Stimulated activated CD8-positive, alpha-beta memory T cell treated with anti-CD3 and anti-CD28 coated beads, Interleukin-2, amount 100 ng/mL, for 1 hour (primary cell): ENCODE data around the gene MICOS13.

ENCODE experiments used
- DNase-seq, 2 donors: peaks; one replicate each; pipeline ENCODE4 v3.0.0-alpha.2; 2020; ENCODE audit warnings: low read depth in 2 of 2

Gene MICOS13

DNA sequence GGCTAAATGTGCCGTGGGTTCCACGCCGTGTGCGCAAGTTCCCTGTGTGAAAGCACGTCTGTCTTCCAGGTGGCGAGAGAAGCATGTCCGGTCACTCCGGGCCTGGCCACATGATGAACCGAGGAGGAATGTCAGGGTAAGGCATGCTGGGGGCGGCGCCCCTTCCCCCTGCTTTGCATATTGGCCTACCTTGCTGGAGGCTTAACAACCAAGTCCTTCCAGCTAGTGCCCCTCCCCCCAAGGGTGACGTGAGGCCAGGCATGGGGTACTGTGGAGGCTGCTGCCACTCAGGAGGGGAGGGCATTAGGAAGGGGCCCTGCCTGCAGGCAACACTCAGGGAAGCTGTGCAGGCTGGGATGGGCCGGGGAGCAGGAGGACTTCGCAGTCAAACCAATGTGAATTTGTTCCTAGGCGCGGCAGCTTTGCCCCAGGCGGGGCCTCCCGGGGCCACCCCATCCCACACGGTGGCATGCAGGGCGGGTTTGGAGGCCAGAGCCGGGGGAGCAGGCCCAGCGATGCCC lies 12.5 kb downstream of the MICOS13 start:
- DNase-seq: no peak

DNA sequence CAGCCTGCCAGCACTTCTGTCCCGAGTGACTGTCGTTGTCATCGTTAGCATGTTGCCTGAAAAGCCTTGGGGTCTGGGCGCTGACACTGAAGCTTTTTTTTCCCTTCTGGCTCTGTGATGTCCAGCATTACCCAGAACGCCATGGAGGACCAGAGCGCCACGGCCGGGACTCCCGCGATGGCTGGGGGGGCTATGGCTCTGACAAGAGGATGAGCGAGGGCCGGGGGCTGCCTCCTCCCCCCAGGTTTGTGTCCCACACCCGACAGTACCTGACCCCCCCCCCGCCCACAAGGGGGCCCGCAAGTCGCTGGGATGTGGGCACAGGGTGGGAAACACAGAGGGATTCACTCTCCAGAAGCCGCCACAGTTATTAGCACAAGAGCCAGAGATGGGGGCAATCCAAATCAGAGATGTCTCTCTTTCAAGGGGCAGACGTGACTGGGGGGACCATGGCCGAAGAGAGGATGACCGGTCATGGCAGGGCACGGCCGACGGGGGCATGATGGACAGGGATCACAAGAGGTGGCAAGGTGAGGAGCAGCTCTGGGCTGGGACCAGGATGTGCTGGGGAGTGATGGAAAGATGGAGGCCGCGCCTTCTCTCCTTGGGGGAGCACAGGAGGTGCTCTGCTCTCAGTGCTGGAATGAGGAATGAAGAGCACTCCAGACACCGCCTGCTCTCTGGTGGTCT lies 13.2 kb downstream of the MICOS13 start:
- no peak for DNase-seq

DNA sequence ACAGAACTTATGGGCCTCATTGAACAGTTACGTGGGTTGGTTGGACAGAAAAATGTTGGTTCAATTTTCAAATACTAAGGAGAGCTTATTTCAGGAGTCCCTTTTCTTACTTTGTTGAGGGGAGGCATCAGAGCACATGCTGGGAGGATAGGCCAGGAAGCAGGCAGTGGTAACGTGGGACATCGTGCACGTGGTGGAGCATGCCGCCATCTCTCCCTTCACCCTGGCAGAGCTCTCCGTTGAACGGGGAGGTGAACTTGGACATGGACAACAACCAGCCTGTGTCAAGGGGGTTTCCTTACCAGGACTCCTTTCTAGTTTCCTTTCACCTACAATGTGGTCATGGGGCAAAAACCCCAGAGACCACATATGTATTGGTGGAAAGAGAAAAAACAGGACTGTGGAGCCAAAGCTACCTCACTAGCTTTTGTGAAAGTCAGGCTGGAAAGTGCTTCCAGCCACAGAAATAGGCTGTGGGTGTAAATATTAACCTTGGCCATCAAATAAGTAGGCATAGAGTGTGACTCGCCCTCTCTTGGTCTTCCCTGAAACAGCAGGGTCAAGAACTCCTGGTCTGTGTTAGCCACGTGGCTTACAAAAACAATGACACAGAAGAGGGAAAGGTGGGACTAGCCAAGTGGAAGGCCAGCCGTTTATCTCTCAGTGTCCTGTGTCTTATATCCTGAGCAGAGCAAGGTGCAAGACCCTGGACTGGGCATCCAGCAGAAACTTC lies 14.4 kb downstream of the MICOS13 start:
- DNase-seq: no peak

DNA sequence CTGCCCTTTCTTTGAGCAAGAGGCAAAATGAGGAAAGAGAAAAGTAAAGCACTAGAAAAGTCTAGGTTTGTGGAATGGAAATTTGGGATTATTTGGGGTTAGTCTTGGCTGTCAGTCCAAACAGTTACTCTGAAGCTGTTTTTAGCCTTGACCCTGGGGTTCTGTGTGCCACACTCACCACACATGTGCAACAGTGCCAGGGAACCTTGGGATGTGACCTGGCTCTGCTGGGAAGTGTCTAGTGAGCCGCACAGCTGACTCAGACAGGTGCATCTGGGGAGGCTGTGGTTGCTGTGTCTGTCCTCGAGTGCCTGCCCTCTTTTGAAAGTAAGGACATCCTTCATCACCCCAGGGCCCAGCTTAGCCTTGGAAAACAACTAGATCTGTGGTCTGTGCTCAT lies 15.8 kb downstream of the MICOS13 start:
- DNase-seq: no peak

DNA sequence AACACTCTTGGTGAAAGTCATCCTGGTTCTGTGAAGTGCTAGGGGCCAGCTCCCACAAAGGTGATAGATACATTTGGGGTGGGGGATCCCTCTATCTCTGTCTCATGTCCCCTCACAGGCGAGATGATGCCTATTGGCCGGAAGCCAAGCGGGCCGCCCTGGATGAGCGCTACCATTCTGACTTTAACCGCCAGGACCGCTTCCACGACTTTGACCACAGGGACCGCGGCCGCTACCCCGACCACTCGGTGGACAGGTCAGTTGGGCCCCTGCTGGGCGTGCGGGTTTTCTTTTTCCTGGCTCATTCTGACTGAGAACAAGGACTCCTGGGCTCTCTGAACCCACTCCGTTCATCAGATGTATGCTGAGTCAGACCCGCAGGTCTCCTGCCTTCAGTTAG lies 16.4 kb downstream of the MICOS13 start:
- DNase-seq: no peak

DNA sequence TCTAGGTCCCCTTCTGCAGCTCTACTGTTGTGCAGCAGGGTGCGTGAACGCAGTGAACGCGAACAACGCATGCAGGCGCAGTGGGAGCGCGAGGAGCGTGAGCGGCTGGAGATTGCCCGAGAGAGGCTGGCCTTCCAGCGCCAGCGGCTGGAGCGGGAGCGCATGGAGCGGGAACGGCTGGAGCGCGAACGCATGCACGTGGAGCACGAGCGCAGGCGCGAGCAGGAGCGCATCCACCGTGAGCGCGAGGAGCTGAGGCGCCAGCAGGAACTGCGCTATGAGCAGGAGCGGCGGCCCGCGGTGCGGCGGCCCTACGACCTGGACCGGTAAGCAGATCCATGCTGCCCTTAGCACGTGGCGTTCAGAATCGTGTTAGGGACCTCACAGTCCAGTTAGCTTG lies 18.8 kb downstream of the MICOS13 start:
- DNase-seq: no peak

DNA sequence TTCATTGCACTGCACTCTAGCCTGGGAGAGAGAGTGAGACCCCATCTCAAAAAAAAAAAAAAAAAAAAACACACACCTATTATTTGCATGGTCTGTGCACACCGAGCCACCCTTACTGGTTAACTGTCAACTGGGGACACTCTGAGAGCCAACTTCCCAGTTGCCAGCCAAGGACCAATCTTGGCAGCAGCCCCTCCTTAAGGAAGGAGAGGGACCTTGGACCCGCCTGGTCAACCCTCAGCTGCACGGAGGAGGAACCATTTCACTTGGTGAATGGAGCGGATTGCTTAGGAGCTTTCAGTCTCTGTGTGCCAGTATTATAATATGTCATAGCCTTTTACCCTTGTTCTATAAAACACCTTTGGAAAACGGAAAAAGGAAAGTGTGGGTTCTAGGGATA lies 24.9 kb downstream of the MICOS13 start:
- no peak for DNase-seq

DNA sequence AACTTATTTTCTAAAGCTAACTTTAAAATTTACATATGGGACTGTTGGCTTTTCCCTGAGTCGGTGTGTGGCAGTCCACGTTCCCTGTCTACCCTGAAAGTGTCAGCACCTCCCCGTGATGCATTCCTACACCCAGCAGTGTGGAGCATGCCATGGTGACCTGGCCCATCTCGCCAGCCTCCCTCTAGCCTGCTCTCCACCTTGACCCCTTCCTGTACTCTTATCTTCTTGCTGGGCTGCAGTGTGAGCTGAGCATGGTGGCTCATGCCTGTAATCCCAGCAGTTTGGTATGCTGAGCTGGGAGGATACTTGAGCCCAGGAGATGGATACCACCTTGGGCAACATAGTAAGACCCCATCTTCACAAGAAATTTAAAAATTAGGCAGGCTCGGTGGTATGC lies 25.4 kb downstream of the MICOS13 start:
- DNase-seq: no peak

DNA sequence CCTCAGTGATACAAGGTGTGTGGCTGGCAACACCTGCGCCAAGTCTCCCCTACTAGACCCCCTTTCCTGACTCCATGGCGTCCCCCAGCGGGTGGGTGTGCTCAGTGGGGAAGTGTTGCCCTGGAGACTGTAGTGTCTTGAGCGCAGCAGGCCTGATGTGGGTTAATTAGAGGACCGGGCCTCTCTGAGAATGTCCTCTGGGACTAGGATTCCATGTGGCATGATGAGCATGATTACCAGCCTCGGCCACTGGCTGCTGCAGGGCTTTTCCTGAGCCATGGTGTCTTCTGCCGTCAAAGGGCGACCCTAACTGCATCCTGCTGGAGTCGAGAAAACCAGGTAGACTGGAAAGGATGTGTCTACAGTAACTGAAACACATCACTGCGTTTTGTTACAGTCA lies 28.1 kb downstream of the MICOS13 start:
- DNase-seq: no peak

DNA sequence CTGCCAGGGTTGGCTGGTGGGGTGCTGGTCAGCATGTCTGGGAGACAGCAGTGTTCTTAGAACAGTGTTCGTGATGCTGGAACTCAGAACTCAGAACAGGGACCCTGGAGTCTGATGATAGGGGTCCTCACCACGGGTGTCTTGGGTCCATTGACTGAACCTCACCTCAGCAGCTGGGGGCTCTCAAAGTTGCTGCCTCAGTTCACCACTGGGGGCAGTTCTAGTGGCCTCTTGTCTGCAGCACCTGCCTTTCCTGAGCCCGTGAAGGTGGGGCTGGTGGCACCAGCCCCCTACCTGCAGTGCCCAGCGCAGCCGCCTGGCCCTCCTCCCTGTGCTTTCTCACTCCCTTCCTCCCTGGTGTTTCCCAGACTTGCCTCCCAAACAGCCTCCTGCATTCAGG lies 29.0 kb downstream of the MICOS13 start:
- DNase-seq: no peak

DNA sequence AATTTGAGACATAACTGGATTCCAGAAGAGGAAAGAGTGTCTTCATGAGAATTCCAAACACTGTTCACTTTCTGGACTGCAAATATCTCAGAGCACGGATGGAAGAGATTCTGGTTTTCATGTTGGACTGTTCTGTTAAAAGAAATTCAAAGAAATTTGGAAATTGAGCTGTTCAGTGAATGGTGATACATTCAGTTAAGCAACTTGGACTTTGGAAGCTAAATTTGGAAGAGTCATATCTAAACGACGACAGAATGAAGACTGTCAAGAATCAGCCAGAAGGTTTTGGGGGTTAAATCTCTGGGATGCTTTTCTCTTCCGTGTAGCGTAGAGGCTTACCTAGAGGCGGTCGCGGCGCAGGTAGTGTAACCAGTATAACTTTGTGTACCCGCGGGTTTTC lies 31.9 kb downstream of the MICOS13 start:
- no peak for DNase-seq

DNA sequence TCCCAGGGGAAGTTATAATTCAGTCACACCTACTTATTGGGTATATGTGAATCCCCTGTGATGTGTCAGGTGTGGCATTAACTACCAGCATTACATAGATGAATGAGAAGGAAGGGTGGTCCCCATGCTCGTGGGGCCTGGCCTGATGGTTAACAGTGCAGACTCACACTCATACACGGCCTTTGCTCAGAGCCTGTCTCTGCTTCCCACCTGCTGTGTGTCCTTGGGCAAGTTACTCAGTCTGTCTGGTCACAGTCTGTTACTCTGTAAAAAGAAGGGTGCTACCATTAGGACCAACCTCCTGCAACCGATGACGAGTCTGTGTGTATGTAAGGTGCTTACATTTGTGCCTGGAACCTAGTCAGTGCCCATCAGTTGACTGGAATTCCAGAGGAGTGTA lies 33.6 kb downstream of the MICOS13 start:
- no peak for DNase-seq

DNA sequence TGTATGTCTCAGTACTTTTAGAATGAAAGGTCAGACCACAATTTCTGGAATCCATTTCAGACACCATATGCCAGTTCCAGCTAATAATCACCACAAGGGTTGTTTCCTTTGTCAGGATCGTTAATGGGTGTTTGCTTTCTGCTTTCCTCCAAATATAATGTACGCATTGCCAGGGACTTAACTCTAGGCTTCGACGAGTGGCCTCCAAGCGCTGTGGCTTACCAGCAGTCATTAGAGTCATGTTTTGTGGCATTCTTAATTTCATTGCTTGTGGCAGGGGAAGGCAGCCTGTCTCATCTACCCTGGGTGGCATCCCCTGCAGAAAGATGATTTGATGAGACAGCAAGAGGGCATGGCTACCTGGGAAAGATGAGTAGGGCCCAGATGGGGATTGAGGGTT lies 34.9 kb downstream of the MICOS13 start:
- DNase-seq: no peak

DNA sequence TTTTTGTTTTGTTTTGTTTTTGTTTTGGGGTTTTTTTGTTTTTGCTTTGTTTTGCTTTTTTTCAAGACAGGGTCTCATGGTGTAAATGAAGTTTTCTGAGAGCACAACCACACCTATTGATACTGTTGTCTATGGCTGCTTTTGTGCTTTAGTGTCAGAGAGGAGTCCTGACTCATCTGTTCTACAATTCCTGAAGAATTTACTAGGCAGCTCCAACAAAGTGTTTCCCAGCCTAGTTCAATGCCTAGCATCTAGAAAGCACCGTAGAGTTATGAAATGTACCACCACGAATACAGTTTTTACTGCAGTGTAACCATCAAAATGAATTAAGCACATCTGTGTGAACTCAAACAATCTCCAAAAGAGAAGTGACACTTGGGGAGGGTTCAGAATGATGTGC lies 36.3 kb downstream of the MICOS13 start:
- no peak for DNase-seq

DNA sequence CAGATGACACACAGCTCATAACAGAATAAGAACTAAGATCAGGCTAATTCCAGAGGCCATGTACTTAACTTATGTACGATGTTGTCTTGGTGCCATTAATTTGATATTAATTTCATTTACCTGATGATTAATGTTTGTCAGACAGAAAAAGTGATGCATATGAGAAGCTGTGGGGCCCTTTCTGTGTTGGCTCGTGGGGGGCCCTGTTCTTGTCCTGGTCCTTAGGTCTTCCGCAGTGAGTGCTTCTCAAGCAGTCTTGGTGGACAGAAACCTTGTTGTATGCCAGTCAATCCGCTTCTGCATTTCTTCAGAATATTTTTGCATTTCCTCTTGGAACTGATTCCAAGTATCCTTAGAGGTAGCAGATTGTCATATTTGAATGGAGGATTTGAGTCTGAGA lies 37.3 kb downstream of the MICOS13 start:
- DNase-seq: no peak

DNA sequence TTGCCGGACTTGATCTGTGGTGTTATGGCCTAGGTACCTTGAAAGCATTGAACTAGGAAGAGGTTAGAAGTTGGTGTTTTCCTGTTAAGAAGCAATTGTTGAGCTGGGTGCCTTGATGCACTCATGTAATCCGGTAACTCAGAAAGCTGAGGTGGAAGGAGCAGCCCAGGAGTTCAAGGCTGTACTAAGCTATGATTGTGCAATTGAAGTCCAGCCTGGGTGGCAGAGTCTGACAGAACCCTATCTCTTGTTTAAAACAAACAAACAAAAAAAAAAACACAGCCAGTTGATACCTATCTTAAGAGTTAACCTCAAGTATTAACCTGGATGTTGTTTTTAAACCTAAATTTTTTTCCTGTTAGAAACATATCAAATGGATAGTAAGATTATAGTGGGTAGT lies 38.1 kb downstream of the MICOS13 start:
- no peak for DNase-seq

DNA sequence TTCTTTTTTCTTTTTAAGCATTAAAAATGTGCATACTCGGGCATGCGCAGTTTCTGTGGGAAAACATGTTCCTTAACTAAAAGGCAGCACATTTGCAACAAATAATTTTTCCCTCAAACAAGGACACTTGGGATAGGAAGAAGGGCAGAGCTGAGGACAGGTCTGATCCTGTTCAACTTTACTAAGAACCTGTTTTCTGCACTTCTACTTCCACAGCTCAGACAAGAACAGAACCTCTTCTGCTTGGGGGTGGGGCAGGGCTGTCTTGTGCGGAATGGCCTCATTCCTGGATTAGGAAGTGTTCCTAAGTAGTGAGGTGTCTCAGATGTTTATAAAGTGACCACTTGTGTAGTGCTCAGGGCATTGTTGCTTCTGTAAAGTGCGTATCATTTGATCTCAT lies 39.1 kb downstream of the MICOS13 start:
- DNase-seq: no peak

DNA sequence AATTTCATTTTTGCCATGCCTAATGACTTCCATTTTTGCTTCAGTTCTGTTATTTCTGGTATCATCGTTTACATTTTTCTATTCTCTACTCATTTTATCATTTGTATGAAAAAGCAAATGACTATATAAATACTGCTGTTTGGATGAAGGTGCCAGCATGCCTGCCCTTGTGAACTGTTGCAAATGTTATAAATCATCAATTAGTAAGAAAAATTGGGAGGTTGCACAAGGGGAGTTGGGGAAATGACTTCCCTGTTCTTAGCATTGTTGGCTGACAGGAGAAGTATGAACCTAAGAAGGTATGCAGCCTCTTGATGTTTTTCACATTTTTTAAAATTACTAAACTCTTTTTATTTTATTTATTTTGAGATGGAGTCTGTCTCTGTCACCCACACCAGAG lies 42.3 kb downstream of the MICOS13 start:
- DNase-seq: no peak

DNA sequence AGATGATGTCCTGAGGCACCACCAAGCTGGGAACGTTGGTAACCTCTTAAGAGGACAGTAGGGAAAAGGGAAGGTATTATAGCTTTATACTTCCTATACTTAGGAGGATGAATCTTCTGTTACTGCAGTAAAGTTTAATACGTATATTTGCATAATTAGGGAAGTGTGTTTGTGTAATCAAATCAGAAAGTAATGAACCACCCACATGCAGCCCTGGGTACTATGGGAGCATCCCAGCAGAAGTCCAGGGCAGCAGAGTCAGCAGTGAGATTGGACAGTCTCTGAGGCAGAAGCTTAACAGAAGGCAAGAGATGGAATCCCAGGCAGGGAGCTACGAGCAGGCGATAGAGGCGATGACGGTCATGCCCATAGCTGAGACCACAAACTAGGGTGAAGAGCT lies 44.9 kb downstream of the MICOS13 start:
- no peak for DNase-seq

DNA sequence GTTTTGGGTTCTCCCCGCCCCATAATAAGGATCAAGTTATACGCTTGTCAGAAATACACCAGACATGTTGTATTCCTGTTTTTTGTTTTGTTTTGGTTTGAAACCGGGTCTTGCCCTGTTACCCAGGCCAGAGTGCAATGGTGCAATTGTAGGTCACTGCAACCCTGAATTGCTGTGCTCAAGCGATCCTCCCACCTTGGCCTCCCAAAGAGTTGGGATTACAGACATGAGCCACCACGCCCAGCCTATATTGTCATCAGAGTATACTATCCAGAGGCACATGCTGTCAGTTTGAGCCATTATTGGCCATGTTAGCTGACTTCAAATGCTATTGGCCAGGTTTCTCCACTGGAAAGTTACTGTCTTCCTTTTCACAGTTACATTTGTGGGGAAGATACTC lies 47.7 kb downstream of the MICOS13 start:
- no peak for DNase-seq

DNA sequence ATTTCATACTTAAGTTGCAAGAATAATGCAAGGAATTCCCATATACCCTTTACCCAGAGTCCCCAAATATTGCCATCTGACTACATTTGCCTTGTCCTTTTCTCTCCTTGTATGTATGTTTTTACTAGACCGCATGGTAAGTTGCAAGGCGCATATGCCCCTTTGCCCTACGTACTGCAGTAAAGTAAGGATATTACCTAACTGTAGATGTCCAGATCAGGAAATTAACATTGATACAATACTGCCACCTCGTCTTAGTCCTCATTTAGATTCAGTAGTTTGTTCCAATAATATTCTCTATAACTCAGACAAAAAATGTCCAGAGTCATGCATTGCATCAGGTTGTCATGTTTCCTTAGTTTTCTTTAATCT lies 48.1 kb downstream of the MICOS13 start:
- DNase-seq: no peak

DNA sequence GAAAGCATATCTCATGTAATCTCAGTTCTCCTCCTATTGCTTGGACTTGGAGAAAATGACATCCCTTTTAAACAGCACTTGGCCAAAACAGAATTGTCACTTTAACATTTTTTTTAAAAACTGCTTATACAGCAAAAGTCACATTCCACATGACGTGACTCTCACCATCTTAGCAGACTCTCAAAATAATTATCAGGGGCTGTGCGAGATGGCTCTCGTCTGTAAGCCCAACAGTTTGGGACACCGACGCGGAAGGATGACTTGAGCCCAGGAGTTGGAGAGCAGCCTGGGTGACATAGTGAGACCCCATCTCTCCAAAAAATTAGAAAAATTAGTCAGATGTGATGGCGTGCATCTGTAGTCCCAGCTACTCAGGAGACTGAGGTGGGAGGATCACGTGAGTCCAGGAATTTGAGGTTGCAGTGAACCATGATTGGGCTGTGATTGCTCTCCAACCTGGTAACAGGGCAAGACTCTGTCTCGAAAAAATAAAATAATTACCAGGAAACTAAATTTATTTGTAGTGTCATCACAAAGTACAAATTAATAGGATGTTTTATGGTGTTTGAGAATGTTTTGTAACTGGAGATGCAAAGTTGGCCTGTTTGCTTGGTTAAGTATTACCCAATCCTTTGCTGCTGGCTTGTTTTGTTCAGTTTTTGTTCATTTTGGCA lies 48.6 kb downstream of the MICOS13 start:
- DNase-seq: no peak

DNA sequence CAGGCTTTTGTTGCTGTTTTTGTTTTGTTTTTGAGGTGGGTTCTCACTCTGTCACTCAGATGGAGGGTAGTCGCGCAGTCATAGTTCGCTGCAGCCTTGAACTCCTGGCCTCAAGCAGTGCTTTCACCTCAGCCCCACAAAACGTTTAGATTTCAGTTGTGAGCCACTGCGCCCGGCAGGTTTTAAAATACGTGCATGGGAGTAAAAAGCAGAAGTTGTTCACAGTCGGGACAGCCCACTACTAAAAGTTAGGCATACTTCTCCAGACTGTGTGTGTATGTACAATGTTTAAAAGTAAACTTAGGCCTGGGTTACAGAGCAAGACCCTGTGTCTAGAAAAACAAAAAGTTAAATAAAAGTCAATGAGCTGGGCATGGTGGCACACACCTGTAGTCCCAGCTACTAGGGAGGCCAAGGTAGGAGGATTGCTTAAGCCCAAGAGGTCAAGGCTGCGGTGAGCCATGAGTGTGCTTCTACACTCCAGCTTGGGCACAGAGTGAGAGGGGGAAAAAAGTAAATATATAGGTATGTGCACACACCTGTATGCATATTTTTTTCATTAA lies 51.3 kb downstream of the MICOS13 start:
- DNase-seq: no peak
